Neural cell (in vitro differentiated cells): ENCODE data around the gene MRPS18A.

Experiments used
- EP300 ChIP-seq: fragments of 450-650 bp; conservative IDR thresholded peaks from 2 replicates; pipeline ENCODE4 v1.6.1; 2014; ENCODE audit warnings: antibody characterized with exemption, mild to moderate bottlenecking, moderate library complexity; ENCODE audit not compliant: poor library complexity, severe bottlenecking
- TF ChIP-seq, protein P1 (sequence below): fragments of 450-650 bp; IDR thresholded peaks from 2 replicates; pipeline ENCODE4 v1.5.1; 2014; ENCODE audit warnings: antibody characterized with exemption, mild to moderate bottlenecking, moderate library complexity; ENCODE audit not compliant: poor library complexity, severe bottlenecking

DNA sequence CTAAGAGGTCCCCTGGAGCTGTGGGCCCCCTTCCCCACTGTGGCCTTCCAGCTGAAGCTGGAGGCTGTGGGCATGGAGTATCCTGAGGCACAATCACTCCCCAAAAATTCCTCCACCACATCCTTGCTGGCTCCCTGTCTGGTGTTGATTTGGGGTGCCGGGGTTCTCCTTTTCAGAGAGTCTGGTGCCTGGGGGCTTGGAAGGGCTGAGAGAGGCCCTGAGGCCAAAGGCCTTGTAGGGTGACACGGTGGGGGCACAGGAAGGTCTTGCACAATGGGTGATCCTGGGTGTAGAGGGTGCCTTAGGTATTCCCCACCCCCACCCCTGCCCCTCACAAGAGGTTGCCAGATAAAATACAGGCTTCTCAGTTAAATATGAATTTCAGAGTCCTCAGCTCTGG lies 49.3 kb upstream of the MRPS18A start:
- TF ChIP-seq EP300, result no peak
- TF ChIP-seq, protein P1, sequence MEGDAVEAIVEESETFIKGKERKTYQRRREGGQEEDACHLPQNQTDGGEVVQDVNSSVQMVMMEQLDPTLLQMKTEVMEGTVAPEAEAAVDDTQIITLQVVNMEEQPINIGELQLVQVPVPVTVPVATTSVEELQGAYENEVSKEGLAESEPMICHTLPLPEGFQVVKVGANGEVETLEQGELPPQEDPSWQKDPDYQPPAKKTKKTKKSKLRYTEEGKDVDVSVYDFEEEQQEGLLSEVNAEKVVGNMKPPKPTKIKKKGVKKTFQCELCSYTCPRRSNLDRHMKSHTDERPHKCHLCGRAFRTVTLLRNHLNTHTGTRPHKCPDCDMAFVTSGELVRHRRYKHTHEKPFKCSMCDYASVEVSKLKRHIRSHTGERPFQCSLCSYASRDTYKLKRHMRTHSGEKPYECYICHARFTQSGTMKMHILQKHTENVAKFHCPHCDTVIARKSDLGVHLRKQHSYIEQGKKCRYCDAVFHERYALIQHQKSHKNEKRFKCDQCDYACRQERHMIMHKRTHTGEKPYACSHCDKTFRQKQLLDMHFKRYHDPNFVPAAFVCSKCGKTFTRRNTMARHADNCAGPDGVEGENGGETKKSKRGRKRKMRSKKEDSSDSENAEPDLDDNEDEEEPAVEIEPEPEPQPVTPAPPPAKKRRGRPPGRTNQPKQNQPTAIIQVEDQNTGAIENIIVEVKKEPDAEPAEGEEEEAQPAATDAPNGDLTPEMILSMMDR, result no peak
